GM12892 (cell line): ENCODE measurements around the gene CD38.

ENCODE experiments used
- DNase-seq: peaks from one replicate; pipeline ENCODE4 v3.0.0; 2011; ENCODE audit not compliant: insufficient read length
- FAIRE-seq: peaks from 2 replicates; lab custom pipeline; 2011; peaks lifted over from hg19 to GRCh38; lab: Jason Lieb, UNC
- POLR2A ChIP-seq: IDR thresholded peaks from 2 replicates; pipeline ENCODE4 v1.6.1; 2011; ENCODE audit warnings: low read depth, low read length, control low read depth
- POLR2AphosphoS5 ChIP-seq: IDR thresholded peaks from 2 replicates; pipeline ENCODE4 v1.6.1; 2011; ENCODE audit warnings: low read depth, low read length, control low read depth
- TAF1 ChIP-seq: IDR thresholded peaks from 2 replicates; pipeline ENCODE4 v1.6.1; 2011; ENCODE audit warnings: low read depth, mild to moderate bottlenecking, control low read depth, low read length, borderline replicate concordance

Gene CD38

DNA sequence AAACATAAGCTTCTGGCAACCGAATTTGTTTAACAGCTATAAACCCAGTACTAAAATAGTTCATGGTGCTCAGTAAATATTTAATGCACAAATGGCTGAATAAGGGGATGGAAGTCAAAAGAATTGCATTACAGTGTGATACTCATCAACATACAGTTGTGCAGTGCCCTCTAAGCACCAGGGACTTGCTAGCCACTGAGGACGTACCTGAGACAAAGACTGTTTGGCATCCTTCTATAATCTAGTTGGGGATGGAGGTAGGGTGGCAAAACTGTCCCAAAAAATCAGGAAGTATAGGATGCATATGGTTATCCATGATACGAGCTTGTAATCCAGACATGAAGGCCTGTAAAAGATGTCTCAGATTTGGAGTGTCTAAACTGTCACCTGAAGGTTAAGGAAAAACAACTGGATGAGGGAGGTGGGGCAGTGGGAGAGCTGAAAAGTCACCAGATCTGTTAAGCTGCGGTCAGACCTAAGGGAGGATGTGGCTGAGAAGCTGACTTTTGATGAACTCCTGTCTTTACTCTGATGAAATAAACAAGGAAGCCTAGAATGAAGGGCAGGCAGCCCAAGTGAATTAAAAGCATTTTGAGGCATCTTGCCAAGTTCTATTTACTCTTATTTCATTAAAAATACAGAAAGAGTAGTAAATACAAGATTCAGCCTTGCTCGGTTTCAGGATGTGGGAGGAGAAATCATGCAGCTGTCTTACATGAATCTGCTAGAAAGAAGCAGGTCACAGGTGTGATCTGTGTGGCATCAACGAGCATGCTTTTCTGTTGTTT, 12.0 kb upstream of the CD38 start:
- DNase-seq (no peak), FAIRE-seq (peak; percentile 81)
- TF ChIP-seq POLR2AphosphoS5 (no peak), POLR2A (no peak), TAF1 (no peak)

DNA sequence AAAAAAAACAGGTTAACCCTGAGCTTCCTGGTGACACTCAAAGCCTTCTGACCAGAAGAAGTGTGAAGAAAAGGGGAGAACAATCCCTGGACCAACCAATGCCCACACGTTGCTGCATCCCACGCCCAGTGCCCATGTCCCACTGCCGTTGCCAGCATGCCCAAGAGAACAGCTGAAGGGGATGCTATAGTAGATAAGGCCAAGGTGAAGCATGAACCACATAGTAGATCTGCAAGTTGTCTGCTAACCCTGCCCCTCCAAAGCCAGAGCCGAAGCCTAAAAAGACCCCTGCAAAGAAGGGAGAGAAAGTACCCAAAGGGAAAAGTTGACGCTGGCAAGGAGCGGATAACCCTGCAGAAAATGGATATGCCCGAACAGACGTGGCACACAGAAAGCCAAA, 11.3 kb upstream of the CD38 start:
- no peak for DNase-seq
- FAIRE-seq, result no peak
- TF ChIP-seq POLR2A (no peak), TAF1 (no peak)

DNA sequence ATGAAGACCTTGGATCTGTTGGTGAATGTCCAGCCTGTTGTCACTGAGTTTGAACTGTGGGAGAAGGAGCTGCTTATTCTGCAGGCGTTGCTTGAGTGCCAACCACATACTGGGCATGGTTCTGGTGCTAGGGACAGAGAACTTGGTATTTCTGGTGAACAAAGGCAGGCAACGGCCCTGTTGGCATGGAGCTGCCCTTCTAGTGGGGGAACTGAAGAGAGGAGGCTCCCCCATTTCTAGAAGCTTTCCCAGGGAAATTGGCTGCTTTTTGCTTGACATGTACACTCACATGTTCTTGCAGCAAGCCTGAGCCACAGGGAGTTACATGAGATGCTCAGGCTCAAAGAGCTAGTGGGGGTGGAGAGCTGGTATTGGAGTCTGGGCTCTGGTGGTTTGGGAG, 8.9 kb upstream of the CD38 start:
- FAIRE-seq (no peak), DNase-seq (no peak)
- TF ChIP-seq POLR2AphosphoS5, result no peak
- TF ChIP-seq TAF1, result no peak
- TF ChIP-seq POLR2A, result no peak

DNA sequence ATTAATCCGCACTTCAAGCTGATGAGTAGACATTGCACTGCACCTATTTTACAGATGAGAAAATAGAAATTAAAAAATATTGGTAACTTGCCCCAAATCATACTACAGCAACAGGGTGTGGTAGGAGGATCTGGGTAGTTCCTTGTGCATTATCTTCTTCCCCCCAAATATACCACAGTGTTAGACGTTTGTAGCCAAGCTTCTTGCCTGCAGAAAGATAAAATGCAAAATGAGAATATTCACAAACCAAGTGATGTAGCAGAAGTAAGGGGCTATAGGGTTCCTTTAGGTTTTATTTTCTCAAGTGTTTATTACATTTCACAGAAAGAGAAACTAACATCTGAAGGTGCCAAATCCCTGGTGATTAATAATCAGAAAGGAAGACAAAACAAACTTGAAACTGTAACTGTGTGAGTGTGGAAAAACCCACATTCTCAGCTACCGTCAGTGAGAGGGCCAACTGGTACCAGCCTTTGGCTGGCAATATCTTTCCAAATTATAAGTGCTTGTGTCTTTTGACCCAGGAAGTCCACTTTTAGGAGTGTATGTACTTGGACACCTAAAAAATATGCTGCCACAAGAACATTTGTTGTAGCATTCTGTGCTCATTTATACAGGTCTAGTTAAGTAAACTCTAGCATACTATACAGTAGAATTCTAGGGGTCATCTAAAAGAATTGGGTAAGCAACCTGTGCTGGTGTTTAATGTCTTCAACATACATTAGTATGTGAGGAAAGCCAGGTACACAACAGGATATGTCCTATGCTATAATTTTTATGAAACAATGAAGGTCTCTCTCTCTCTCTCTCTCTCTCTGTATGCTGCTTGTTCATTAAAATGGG, 6.7 kb upstream of the CD38 start:
- DNase-seq (no peak), FAIRE-seq (peak; percentile 17)
- TF ChIP-seq TAF1 (no peak), POLR2AphosphoS5 (no peak), POLR2A (no peak)

DNA sequence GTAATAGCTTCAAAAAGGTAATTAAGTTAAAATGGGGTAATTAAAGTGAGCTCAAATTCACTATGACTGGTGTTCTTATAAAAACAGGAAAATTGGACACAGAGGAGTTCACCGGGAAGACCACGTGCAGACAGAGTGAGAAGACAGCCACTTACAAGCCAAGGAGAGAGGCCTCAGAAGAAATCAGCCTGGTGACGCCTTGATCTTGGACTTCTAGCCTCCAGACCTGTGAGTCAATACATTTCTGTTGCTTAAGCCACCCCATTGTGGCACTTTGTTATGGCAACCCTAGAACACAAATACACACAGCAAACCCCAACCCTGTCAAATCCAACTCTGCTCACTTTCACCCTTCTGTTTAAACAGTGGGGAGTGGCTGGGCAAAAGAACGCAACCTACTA, 4.1 kb upstream of the CD38 start:
- FAIRE-seq (no peak), DNase-seq (no peak)
- TF ChIP-seq TAF1 (no peak), POLR2AphosphoS5 (no peak), POLR2A (no peak)

DNA sequence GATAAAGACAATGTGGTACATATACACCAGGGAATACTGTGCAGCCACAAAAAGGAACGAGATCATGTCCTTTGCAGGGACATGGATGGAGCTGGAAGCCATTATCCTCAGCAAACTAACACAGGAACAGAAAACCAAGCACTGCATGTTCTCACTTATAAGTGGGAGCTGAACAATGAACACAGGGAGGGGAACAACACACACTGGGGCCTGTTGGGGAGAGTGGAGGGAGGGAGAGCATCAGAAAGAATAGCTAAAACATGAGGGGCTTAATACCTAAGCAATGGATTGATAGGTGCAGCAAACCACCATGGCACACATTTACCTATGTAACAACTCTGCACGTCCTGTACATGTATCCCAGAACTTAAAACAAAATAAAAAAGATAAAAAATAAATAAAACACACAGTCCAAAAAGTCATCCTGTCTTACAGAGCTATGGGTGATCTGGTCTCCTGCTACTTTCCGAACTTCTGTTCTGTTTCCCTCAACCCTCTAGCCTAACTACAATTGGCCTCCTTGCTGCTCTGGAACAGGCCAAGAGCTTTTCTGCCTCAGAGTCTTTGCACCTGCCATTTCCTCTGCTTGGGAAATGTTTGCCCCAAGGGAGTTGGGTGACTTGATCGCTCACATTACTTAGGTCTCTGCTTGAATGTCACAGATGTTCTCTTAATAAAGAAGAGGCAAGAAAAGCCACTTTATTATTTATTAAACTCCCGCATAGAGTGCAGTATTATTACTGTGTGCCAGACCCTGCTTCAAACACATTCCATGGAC, 1.1 kb upstream of the CD38 start:
- no peak for TF ChIP-seq TAF1
- no peak for TF ChIP-seq POLR2AphosphoS5
- TF ChIP-seq POLR2A, result no peak
- no peak for DNase-seq
- no peak for FAIRE-seq

DNA sequence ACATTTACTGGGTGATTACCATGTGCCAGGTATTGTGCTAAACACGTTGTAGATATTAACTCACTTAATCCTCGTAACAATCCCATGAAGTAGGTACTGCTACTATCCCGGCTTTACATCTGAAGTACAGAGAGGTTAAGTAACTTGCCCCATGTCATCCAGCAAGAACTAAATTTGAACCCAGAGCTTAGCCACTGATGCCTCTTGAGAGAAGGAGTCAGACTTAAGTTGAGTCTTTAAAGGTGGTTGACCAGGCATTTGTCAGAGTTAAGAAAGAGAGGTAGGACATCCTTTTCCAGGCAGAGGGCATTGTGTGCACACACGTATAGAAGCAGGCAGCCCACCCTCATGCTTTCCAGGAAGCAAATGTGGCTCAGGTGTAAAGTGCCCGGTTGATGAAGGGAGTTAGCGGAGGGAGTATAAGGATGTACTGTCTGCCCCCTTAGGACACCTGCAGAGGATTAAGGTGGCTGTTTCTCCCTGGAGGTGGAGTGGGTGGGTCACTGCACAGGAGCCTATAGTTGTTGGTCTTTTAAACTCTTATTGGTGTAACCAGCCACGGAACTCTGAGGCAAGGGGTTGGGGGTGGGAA, 335 bp upstream of the CD38 start:
- TF ChIP-seq POLR2AphosphoS5 (no peak), POLR2A (no peak), TAF1 (no peak)
- DNase-seq, result no peak
- peak; percentile 85 for FAIRE-seq

DNA sequence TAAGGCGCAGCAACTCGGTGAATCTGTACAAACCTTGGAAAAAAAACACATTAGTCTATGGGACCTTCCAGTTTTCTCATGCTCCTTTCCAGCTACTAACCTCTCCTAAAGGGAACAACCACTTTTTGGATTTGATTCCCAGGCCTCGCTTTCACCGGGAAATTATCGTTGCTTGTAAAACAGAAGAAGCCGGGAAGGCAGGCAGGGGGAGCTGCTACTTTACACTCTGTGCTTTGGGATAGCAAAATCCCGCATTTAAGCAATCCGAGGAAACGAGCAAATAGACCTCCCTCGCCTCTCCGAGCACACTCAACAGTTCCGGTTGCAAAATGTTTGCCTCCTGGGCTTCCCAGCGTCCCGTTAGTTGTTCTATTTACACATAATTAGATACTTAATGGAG, 1.2 kb downstream of the CD38 start:
- TF ChIP-seq TAF1 (no peak), POLR2A (no peak), POLR2AphosphoS5 (no peak)
- FAIRE-seq (peak; percentile 21), DNase-seq (no peak)

DNA sequence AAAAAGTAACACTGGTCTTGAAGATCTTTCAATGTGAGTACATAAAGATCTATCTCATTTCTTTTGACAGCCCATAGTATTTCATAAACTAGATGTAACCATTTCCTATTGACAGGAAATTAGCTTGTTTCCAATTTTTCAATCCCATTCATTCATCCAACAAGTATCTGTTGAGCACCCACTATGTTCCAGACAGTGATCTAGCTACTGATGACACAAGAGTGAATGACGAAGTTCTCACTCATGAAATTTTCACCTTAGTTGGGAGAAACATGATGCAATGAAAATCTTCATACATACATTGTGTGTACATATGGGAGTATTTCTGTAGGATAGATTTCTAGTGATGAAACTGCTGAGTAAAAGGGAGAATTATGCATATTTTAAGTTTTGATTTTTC, 1.7 kb downstream of the CD38 start:
- no peak for DNase-seq
- TF ChIP-seq TAF1 (no peak), POLR2AphosphoS5 (no peak), POLR2A (no peak)
- FAIRE-seq, result peak; percentile 21

DNA sequence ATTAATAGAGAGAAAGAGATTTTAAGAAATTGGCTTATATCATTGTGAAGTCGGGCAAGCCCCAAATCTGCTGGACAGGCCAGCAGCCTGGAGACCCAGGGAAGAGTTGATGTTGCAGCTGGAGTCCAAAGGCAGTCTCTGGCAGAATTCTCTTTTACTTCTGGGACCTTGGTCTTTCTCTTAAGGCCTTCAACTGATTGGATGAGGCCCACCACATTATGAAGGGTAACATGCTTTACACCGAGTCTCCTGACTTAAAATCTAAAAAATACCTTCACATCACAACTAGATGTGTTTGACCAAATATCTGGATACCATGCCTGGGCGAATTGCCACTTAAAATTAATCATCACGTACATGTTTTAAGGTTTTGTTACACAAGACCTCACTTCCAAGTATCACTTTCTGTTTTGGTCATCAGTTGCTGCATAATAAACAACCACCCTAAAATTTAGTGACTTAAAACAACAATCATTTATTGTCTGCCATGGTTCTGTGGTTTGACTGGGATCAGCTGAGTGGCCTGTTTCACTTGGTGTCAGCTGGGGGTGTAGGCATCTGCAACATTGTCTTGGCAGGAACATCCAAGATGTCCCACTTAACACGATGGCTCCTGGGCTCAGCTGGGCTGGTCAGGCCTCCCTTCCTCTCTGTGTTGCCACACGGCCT, 3.4 kb downstream of the CD38 start:
- FAIRE-seq (peak; percentile 81), DNase-seq (no peak)
- TF ChIP-seq POLR2A (no peak), POLR2AphosphoS5 (no peak), TAF1 (no peak)

DNA sequence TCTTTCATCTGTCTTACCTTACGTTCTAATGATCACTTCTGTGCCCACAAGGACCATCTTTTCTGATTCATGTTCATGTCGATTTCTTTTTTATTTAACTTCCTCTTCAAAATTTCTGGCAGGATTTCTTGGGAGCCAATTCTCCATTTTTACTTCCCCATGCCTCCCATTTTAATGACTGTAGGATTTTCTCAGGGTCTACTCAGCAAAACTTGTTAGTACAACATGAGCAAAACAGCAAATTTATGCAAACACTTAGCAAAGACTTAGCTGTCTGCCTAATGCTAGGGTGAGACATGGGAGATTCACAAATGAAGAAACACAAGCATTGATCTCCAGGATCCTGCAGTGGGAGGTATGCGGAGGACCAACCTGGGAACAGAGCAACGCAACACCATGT, 5.5 kb downstream of the CD38 start:
- no peak for TF ChIP-seq POLR2A
- TF ChIP-seq POLR2AphosphoS5, result no peak
- no peak for TF ChIP-seq TAF1
- no peak for FAIRE-seq
- DNase-seq, result no peak
